ENCODE measurements around the gene SCART1. TPM values are rescaled to one million over a fixed set of nuclear protein-coding genes. Genes with fewer than 3 reads are reported as not detected.
"Not testable (repeated sequence)": the region's sequence is repeated elsewhere in the genome, so short reads cannot be mapped to it uniquely, and the experiment has no call there.

SCART1 gene
- total and polyA plus RNA-seq, 2 donors (not counting 1 experiment from before 2014, with no cell fraction given): 0.84 to 2.5 TPM

DNA sequence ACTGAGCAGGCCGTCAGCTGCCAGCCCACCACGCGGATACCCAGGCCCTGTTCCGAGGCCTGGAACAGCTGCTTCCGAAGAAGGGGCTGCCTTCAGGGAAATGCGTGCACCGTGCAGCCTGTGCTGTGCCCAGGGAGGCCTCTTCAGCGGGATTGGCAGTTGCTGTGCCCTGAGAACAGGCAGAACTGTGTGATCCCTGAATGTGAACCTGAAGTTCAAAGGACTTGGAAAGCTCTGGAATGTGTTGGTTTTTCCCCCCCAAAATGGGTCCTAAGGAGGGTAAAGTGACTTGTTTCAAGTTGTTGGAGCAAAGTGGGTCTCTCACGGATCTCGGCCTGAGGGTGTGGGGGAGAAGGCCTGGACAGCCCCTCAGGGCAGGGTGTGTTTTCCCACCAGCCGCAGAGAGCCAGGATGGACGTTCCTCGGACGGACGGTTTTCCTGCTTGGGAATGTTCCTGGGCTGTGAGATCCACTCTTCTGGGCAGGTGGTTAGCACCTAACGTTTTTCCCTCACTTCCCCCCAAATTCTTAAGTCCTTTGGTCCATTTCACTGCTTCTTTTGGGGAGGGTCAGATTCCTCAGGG is 31.4 kb upstream of the SCART1 start:
- Histone ChIP-seq H3K27ac (ENCODE audit: insufficient read depth, low read length) (no peak overlapping the region), H3K27me3 (ENCODE audit: control insufficient read depth, insufficient read depth, low read length) (no peaks in the 10 kb centered on the region)

GRCh38 chr10:133422807-133423771 is 30.7 kb upstream of the SCART1 start:
- no peaks in the 10 kb centered on the region for H3K4me1 ChIP-seq (ENCODE audit: control insufficient read depth, extremely low read depth, insufficient read depth, low read length)
- no peak overlapping the region for H3K4me2 ChIP-seq (ENCODE audit: extremely low read depth, insufficient read depth, low read length)
- H3K9me3 ChIP-seq (ENCODE audit: control insufficient read depth, insufficient read depth, low read depth, low read length): no peaks in the 10 kb centered on the region
- H3K27ac ChIP-seq (ENCODE audit: insufficient read depth, low read length): no peak overlapping the region
- H3K79me2 ChIP-seq (ENCODE audit: control insufficient read depth, insufficient read depth, low read length): no peaks in the 10 kb centered on the region
- no peaks in the 10 kb centered on the region for H4K20me1 ChIP-seq (ENCODE audit: control insufficient read depth, extremely low read depth, insufficient read depth, low read length)
- no peak overlapping the region for H2AFZ ChIP-seq (ENCODE audit: low read length)
- DNase-seq (ENCODE audit: low read depth in 2 of 2): no peak
- TF ChIP-seq, protein P1, sequence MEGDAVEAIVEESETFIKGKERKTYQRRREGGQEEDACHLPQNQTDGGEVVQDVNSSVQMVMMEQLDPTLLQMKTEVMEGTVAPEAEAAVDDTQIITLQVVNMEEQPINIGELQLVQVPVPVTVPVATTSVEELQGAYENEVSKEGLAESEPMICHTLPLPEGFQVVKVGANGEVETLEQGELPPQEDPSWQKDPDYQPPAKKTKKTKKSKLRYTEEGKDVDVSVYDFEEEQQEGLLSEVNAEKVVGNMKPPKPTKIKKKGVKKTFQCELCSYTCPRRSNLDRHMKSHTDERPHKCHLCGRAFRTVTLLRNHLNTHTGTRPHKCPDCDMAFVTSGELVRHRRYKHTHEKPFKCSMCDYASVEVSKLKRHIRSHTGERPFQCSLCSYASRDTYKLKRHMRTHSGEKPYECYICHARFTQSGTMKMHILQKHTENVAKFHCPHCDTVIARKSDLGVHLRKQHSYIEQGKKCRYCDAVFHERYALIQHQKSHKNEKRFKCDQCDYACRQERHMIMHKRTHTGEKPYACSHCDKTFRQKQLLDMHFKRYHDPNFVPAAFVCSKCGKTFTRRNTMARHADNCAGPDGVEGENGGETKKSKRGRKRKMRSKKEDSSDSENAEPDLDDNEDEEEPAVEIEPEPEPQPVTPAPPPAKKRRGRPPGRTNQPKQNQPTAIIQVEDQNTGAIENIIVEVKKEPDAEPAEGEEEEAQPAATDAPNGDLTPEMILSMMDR (conservative IDR thresholded peaks at IDR 0.05 in 1 of 2, IDR thresholded peaks at IDR 0.05 in 1 of 2; ENCODE audit: low read depth in 1 of 2, low read length in 2 of 2): no peak
- TF ChIP-seq EZH2 (IDR thresholded peaks at IDR 0.05; ENCODE audit: low read length, missing control alignments): no peak
- no peak overlapping the region for H3K9ac ChIP-seq (ENCODE audit: insufficient read depth, low read length)
- H3K36me3 ChIP-seq (ENCODE audit: control insufficient read depth, insufficient read depth, low read length): peaks cover 9% of the 10 kb centered on the region
- H3K27me3 ChIP-seq (ENCODE audit: control insufficient read depth, insufficient read depth, low read length): no peaks in the 10 kb centered on the region
- H3K4me3 ChIP-seq (replicated peaks in 1 of 4; ENCODE audit: control extremely low read depth in 1 of 4, insufficient read depth in 1 of 4, low read depth in 3 of 4, low read length in 4 of 4): peak overlapping the region in 1 of 4 experiments; percentile 41

More for the DNA sequence above, 31.4 kb upstream of the SCART1 start:
- Histone ChIP-seq H3K4me2 (ENCODE audit: extremely low read depth, insufficient read depth, low read length) (no peak overlapping the region), H4K20me1 (ENCODE audit: control insufficient read depth, extremely low read depth, insufficient read depth, low read length) (no peaks in the 10 kb centered on the region), H3K4me3 (replicated peaks in 1 of 4; ENCODE audit: control extremely low read depth in 1 of 4, insufficient read depth in 1 of 4, low read depth in 3 of 4, low read length in 4 of 4) (no peak overlapping the region), H3K4me1 (ENCODE audit: control insufficient read depth, extremely low read depth, insufficient read depth, low read length) (no peaks in the 10 kb centered on the region), H2AFZ (ENCODE audit: low read length) (no peak overlapping the region), H3K9me3 (ENCODE audit: control insufficient read depth, insufficient read depth, low read depth, low read length) (no peaks in the 10 kb centered on the region), H3K9ac (ENCODE audit: insufficient read depth, low read length) (no peak overlapping the region), H3K36me3 (ENCODE audit: control insufficient read depth, insufficient read depth, low read length) (peaks cover 9% of the 10 kb centered on the region), H3K79me2 (ENCODE audit: control insufficient read depth, insufficient read depth, low read length) (no peaks in the 10 kb centered on the region)
- no peak for DNase-seq (ENCODE audit: low read depth in 2 of 2)
- TF ChIP-seq, protein P1 (conservative IDR thresholded peaks at IDR 0.05 in 1 of 2, IDR thresholded peaks at IDR 0.05 in 1 of 2; ENCODE audit: low read depth in 1 of 2, low read length in 2 of 2): no peak
- TF ChIP-seq EZH2 (IDR thresholded peaks at IDR 0.05; ENCODE audit: low read length, missing control alignments): no peak

- not testable (repeated sequence) for H2AFZ ChIP-seq (ENCODE audit: low read length); H3K4me1 ChIP-seq (ENCODE audit: control insufficient read depth, extremely low read depth, insufficient read depth, low read length); H3K27me3 ChIP-seq (ENCODE audit: control insufficient read depth, insufficient read depth, low read length); H3K9me3 ChIP-seq (ENCODE audit: control insufficient read depth, insufficient read depth, low read depth, low read length); H3K4me2 ChIP-seq (ENCODE audit: extremely low read depth, insufficient read depth, low read length); H3K4me3 ChIP-seq (replicated peaks in 1 of 4; ENCODE audit: control extremely low read depth in 1 of 4, insufficient read depth in 1 of 4, low read depth in 3 of 4, low read length in 4 of 4); DNase-seq (ENCODE audit: low read depth in 2 of 2); H3K27ac ChIP-seq (ENCODE audit: insufficient read depth, low read length); H3K9ac ChIP-seq (ENCODE audit: insufficient read depth, low read length); H4K20me1 ChIP-seq (ENCODE audit: control insufficient read depth, extremely low read depth, insufficient read depth, low read length); H3K79me2 ChIP-seq (ENCODE audit: control insufficient read depth, insufficient read depth, low read length); H3K36me3 ChIP-seq (ENCODE audit: control insufficient read depth, insufficient read depth, low read length)
Observed at GRCh38 chr10:133424102-133424501, 29.6 kb upstream of the SCART1 start.

DNA sequence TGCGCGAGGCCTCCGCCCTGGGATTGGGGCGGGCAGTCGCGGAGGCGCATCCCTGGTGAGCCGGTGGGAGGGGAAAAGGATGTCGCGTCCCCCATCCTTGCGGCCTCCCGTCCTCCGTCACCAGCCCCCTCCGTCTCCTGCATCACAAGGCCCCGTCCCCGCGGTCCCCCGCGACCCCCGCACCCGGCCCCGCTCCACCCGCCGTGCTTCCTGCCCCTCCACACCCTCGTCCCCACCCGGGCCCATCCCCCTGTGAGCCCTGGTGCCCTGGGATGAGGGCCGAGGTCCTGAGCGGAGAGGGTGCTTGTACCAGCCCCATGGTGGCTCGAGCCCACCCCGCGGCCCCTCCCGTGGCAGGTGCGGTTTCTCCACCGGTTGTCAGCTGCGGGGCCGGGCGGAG is 29.1 kb upstream of the SCART1 start, which contains the start of gene SPRN:
SPRN (minus strand) TSS at position 25 of the 400 bp plus-strand sequence. CDS start 944 bp downstream, outside the sequence.
- H2AFZ ChIP-seq (ENCODE audit: low read length); H4K20me1 ChIP-seq (ENCODE audit: control insufficient read depth, extremely low read depth, insufficient read depth, low read length); H3K79me2 ChIP-seq (ENCODE audit: control insufficient read depth, insufficient read depth, low read length); H3K9ac ChIP-seq (ENCODE audit: insufficient read depth, low read length); H3K4me1 ChIP-seq (ENCODE audit: control insufficient read depth, extremely low read depth, insufficient read depth, low read length); H3K27ac ChIP-seq (ENCODE audit: insufficient read depth, low read length); H3K36me3 ChIP-seq (ENCODE audit: control insufficient read depth, insufficient read depth, low read length); DNase-seq (ENCODE audit: low read depth in 2 of 2); H3K27me3 ChIP-seq (ENCODE audit: control insufficient read depth, insufficient read depth, low read length); H3K4me2 ChIP-seq (ENCODE audit: extremely low read depth, insufficient read depth, low read length); H3K9me3 ChIP-seq (ENCODE audit: control insufficient read depth, insufficient read depth, low read depth, low read length): not testable (repeated sequence)
- peak within 1 kb of the TSS in 1 of 4 experiments; percentile 41 for H3K4me3 ChIP-seq (replicated peaks in 1 of 4; ENCODE audit: control extremely low read depth in 1 of 4, insufficient read depth in 1 of 4, low read depth in 3 of 4, low read length in 4 of 4)

- not testable (repeated sequence) for H2AFZ ChIP-seq (ENCODE audit: low read length); H3K36me3 ChIP-seq (ENCODE audit: control insufficient read depth, insufficient read depth, low read length); H3K4me2 ChIP-seq (ENCODE audit: extremely low read depth, insufficient read depth, low read length); H3K27ac ChIP-seq (ENCODE audit: insufficient read depth, low read length); H3K4me3 ChIP-seq (replicated peaks in 1 of 4; ENCODE audit: control extremely low read depth in 1 of 4, insufficient read depth in 1 of 4, low read depth in 3 of 4, low read length in 4 of 4); DNase-seq (ENCODE audit: low read depth in 2 of 2); H3K9ac ChIP-seq (ENCODE audit: insufficient read depth, low read length); H3K79me2 ChIP-seq (ENCODE audit: control insufficient read depth, insufficient read depth, low read length); H3K4me1 ChIP-seq (ENCODE audit: control insufficient read depth, extremely low read depth, insufficient read depth, low read length); H4K20me1 ChIP-seq (ENCODE audit: control insufficient read depth, extremely low read depth, insufficient read depth, low read length); H3K9me3 ChIP-seq (ENCODE audit: control insufficient read depth, insufficient read depth, low read depth, low read length); H3K27me3 ChIP-seq (ENCODE audit: control insufficient read depth, insufficient read depth, low read length)
Observed at GRCh38 chr10:133429571-133429970, 24.2 kb upstream of the SCART1 start.

Measured in fibroblast of lung (primary cell).